Stimulated activated CD4-positive, alpha-beta T cell treated with anti-CD3 and anti-CD28 coated beads, Interleukin-12 subunit alpha, Interleukin-12 subunit beta, amount 100 ng/mL, for 48 hours (primary cell): Measurements from ENCODE around the gene ZNF341.
"Not testable (repeated sequence)": the region's sequence is repeated elsewhere in the genome, so short reads cannot be mapped to it uniquely, and the experiment has no call there.

ENCODE experiments used
- DNase-seq, 3 donors: peaks; one replicate each; pipeline ENCODE4 v3.0.0-alpha.2; 2020; ENCODE audit warnings: low read depth in 2 of 3, low spot score in 1 of 3

The ZNF341 gene

DNA sequence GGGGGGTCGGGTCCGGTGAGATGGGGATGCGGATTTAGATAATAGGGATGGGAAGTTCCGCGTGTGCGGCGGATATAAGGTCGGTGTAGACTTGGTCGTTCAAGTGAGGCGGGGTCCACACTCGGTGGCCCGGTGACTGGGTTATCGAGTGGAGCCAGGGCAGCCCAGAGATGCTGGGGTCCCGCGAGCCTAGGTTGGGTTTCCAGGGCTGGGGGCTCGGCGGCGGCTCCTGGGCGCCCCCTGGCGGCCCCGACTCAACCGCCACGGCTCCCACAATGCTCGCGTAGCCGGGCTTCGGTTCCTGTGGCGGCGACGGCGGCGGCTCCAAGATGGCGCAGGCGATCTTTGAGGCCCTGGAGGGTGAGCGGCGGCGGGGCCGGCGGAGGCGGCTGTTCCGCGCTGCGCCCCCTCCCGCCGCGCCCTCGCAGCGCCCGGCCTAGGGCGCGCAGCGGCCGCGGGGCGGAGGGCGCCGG lies at the start of gene ZNF341:
ZNF341 (plus strand) TSS at position 304 of the 473 bp plus-strand sequence; CDS start at position 330, 26 bp downstream.
- peak; percentile 80 to 85 (median 82) for DNase-seq

DNA sequence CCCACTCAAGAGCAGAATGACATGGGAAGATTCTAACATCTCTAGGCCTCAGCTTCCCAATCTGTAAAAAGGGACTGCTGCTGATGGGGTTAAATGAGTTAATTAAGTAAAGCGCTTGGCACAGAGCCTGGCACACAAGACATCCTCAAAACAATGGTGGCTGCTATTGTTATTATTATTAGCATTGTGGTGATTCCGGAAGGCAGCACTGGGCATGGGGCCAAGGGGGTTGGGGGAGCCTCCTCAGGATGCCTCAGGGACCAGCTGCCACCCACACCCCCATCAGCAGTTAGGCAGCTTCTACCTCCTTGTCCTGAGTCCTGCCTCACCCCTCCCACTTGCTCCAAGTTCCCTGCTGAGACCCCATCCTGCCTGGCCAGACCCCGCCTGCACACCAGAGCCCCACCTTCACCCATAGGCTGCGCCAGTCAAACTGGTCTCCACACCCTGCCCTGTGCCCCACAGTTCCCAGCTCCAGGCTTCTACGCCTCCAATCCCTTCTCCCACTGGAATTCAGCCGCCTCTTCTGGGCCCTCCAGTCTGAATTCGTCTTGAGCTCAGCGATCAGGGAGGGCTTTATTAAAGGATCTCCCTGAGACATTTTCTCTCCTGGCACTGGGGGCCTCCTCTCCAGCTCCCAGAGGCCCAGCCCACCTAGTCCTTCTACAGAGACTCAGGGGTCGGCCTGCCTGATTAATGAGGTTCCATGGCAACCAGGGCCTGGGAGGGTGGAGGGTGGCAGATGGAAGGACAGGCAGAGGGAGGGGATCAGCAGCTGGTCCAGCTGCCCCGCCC lies 47.1 kb upstream of the ZNF341 start:
- DNase-seq: no peak

DNA sequence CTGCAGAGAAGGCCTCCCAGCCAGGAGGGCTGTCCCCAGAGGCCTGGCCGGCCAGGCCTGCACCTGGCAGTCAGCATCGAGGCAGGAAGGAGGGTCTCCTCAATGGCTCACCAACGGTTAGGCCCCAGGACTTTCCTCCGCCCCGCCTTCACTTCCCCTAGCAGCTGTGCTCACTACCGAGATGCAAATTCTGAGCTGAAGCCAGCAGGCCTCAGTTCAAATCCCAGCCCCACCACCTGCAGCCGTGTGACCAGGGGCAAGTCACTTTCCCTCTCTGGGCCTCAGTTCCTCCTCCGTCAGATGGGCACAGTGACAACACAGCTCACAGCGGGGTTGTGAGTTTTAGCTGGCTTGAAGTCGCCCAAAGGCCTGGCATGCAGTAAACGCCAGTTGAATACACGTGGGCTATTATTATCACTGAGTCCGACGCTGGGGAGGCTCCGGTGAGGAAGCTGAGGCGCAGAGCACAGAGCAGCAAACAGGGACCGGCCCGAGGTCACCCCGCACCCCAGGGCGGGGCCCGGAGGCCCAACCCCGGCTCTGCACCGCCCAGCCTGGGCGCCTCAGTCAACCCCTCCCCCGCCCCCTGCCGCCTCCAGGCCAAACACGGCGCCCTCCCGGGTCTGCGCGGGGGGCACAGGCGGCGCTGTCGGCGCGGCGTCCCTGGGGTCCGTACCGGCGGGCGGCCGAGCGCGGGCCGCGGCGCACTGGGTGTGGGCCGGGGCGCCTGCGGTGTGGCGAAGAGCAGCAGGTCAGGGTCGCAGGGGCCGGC lies 46.3 kb upstream of the ZNF341 start:
- DNase-seq: peak in 2 of 3 donors; percentile 56 to 64

DNA sequence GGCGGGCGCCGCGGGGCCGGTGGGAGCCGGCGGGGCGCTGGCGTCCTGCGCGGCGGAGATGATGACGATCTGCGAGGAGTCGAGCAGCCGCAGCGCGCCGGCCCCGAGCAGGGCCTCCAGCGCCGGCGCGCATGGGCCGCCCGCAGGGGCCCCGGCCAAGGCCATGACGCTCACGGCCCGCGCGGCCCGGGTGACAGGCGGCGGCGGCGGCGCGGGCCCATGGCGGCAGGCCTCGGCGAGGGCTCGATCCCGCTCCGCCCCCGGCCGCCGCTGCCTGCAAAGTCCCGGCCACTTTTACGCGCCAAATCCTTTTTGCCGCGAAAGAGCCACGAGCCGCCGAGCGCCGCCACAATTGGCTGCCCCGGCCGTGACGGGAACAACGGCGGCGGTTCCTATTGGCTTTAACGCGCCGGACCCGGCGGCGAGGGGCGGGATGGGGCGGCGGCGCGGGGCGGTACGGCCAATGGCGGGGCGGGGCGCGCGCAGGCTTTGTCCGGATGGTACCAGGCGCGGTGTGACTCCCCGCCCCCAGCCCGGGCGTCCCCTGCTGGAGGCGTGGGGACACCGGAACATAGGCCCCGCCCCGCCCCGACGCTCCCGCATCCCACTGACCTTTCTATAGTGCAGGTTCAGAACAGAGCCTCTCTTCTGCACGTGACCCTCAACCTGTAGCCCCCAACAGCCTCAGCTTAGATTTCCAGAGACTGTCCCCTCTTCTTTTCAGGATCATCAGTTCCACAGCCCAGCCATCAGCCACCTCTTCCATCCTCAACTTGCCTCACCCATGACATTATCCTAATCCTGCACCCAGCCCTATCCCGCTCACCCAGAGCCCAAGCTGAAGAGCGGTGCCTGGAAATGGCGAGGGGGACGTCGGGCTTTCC lies 45.5 kb upstream of the ZNF341 start, which contains the start of gene E2F1:
E2F1 (minus strand) TSS at position 286 of the 884 bp plus-strand sequence; CDS start at position 165, 121 bp downstream.
- peak; percentile 91 to 96 (median 95) for DNase-seq

DNA sequence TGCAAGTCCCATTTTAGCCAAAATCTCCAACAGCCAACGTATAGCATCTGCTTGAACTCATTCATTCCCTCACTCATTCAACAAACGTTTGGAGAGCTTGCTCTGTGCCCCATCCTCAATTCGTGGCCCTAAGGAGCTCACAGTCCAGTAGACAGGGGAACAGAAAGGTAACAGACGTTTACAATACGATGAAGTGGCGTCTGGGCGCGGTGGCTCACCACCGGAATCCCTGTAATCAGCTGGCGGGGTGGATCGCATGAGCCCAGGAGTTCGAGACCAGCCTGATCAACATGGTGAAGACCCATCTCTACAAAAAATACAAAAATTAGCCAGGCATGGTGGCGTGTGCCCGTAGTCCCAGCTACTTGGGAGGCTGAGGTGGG lies 44.8 kb upstream of the ZNF341 start:
- no peak for DNase-seq

DNA sequence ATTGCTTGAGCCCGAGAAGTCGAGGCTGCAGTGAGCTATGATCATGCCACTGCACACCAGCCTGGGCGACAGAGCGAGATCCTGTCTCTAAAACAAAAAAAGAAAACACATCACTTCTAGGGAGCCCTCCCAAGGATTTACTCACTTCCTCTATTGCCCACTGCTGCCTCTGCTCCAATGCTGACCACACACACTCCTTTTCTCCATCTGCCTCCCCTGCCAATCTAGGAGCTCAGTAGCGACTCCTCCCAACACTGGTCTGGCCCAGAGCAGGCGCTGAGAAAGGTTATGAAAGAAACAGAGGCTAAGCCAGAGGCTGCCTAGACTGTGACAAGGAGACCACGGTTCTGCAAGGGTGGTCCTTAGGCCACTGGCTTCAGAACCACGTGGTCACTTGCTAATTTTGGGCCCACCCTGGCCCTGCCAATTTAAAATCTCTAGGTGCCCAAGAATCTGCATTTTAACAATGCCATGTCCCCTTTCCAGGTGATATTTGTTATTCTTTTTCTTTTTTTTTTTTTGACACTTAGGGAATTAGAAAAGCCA lies 44.4 kb upstream of the ZNF341 start:
- DNase-seq: no peak

DNA sequence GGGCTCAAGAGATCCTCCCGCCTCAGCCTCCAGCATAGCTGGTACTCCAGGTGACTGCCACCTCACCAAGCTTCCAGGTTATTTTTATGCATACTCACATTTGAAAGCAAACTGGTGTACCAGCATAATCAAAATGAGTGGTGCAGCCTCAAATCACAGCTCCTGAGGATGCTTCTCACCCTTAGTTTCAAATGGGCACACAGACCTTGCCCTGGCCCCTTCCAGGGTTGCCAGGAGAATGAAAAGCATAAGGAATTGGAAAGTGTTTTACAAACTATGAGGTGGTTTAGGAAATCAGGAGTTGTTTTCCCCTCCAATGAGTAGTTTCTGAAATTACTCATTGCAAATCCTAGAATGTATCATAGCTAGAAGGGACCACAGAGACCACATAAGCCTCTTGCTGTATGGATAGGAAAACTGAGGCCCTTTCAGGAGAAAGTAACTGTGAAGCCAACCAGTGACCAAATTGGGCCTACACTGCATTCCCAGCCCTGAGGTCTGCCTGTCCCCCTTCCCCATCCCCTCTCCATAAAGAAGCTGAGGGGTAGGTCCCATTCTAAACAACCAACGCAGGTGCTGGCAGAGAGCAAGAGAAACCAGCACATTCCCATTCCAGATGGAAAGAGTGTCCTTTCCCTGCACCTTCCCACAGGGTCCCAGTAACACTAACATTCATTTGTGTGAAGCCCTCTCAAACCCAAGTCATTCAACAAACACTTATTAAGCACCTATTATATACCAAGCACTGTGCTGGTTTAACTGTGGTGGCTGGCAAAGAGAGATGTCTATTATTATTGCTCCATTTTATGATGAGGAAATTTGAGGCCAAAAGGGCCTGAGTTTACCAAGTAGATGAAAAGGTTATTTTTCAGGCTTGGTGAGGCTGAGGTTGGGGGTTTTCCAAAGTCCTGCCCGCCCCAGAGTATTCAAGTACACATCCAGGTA lies 43.5 kb upstream of the ZNF341 start:
- DNase-seq: no peak

DNA sequence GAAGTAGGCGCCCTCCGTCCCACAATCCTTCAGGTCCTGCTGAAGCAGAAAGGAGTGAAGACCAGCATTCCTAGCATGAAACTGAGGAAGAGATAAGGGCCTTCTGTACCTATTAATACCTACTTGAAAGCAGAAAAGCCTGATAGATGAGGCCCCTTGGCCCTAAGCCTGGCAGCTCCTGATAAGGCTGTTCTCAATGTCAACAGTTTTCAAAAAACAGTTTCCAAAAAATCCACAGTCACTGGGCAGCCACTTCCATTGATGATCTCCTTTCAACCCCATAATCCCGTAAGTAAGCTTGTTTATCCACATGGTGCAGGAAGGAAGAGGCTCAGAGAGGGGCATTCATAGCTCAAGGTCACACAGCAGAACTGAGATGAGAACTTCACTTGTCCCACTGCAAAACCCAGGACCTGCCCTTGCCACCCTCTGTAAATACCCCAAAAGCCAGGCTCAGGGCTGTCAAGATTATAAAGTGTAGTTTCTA lies 42.8 kb upstream of the ZNF341 start:
- DNase-seq: no peak

DNA sequence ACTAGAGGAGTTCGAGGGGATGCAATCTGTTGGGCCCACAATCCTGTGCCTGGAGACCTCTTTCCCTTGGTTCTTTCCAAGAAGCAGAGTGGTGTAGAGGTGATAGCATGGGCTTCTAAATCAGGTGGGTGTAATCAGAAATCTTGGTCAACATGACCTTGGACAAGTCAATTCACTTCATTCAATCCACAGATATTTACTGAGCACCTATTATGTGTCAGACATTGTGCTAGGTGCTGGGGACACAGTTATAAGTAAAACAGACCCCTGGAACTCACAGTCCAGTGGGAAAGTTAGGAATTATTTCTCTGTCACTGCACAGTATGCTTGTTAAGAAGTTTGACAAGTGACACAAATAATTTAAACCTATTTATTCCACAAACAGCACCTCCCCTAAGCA lies 42.3 kb upstream of the ZNF341 start:
- no peak for DNase-seq

DNA sequence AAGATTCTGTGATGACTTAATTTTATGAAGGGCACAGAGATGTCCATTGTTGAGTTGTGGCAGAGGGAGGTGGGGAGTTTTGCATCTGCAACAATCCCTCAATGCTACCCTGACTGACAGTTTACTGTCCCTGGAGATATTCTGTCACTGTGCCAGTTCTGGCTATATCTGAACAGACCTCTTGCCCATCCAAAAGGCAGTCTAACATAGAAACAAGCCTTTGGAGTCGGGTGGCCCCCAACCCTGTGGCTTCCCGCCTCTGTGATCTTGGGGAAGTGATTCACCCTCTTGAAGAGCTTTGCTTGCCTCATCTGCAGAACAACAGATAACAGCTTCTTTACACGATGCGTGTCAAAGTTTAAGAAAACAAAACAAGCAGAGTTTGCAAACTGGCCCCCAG lies 41.8 kb upstream of the ZNF341 start:
- no peak for DNase-seq

DNA sequence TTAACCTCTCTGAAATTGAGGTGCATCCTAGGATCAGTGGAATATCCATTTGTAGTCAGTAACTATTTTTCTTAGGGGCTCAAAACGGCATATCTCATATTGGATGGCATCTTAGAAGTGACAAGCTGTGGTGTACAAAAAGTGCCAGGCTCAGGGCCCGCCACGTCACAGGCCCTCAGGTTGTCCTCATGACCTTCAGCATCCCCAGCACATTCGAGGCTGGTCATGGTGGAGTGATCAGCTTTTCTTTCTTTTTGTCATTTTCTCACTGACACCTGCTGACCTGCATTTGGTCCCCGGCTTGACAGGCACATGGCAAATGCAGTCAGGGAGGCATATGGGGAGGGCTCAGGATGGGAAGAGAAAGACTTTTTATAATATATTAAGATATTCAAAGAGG lies 38.5 kb upstream of the ZNF341 start:
- DNase-seq: no peak

DNA sequence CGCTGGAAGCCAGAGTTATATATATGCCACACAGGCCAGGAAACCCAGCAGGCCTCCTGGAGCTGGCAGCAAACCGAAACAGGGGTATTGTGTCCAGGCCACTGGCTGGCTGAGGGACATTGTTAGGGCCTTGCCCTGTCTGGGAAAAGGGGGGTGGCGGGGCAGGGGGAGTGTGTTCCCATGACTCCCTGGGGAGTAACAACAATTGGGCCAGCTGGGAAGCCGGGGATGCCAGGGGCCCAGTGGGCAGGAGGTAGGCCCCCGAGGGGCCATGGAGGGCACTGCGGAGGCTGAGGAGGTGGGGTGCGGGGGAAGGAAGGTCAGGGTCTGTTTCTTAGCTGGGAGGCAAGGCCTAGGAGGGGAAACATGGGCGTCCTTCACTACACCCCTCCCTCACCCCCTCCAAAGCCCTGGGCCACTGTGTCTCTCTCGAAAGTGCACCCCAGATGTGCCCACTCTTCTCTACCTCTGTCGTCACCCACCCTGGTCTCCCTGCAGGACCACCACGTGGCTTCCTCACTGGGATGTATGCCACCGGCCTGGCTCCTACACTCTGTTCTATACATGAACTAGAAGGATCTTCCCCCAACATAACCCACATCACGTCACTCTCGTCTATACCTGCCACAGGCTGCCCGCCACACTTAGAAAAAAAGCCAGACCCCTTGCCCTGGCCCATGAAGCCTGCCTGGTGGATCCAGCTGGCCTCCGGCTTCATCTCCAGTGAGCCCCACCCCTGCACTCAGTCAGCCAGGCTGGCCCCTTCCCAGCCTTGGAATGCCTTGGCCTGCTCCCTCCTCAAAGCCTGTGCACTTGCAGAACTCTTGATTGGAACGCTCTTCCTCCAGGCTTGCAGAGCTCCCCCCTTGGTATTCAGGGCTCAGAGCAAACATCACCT lies 37.8 kb upstream of the ZNF341 start:
- no peak for DNase-seq

DNA sequence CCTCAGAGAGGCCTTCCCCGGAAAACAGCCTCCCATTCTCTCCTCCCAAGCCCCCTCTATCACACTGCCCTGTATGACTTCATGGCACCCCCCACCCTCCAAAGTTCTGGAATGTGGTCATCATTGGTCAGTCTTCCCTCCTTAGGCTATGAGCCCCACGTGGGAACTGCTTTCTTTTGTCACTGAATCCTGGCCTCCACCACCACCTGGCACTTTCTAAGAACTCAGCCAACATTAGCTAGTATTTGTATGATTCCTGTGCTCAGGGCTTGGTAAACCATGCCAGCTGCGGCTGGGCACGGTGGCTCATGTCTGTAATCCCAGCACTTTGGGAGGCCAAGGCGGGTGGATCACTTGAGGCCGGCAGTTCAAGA lies 37.2 kb upstream of the ZNF341 start:
- DNase-seq: no peak

DNA sequence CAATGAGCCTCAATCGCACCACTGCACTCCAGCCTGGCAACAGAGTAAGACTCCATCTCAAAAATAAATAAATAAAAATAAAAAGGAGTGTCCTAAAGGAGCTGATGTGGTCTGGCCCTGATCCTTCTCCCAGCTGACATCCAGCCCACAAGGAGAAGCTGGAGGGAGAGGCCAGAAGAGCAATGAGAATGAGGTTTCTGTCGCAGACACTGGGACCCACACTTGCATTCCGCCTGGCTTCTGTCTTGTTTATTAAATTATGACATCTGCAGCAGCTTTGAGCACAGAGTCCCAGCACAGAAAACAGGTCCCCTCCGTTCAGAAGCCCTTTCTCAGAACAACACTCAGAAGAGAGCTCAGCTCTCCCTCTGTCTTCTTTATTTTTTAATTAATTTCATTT lies 35.3 kb upstream of the ZNF341 start:
- no peak for DNase-seq

DNA sequence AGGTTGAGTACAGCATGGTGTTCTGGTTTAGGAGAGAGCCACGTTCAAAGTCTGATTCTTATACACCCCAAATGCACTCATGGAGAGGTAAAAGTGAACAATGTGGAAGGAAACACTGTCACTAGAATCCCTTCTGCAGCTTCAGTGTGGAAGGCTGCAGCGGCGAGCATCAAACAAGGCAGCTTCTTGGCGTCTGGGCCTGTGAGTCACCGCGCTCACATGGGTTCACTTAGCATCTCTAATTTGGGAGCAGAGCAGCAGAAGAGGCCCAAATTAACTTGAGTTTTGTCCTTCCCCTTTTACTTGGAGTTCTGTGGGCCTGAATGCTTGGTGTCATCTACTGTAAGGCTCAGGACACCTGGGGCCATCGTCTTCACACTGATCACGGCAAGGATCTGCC lies 34.7 kb upstream of the ZNF341 start:
- no peak for DNase-seq

DNA sequence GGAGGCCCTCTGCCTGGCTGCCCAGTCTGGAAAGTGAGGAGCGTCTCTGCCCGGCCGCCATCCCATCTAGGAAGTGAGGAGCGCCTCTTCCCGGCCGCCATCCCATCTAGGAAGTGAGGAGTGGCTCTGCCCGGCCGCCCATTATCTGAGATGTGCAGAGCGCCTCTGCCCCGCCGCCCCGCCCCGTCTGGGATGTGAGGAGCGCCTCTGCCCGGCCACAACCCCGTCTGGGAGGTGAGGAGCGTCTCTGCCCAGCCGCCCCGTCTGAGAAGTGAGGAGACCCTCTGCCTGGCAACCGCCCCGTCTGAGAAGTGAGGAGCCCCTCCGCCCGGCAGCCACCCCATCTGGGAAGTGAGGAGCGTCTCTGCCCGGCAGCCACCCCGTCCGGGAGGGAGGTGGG lies 32.8 kb upstream of the ZNF341 start:
- not testable (repeated sequence) for DNase-seq

DNA sequence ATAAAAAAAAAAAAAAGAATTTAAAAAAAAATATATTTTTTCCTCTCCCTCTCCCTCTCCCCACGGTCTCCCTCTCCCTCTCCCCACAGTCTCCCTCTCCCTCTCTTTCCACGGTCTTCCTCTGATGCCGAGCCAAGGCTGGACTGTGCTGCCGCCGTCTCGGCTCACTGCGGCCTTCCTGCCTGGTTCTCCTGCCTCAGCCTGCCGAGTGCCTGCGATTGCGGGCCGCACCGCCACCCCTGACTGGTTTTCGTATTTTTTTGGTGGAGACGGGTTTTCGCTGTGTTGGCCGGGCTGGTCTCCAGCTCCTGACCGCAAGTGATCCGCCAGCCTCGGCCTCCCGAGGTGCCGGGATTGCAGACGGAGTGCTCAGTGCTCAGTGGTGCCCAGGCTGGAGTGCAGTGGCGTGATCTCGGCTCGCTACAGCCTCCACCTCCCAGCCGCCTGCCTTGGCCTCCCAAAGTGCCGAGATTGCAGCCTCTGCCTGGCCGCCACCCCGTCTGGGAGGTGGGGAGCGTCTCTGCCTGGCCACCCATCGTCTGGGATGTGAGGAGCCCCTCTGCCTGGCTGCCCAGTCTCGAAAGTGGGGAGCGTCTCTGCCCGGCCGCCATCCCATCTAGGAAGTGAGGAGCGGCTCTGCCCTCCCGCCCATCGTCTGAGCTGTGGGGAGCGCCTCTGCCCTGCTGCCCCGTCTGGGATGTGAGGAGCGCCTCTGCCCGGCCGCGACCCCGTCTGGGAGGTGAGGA lies 30.9 kb upstream of the ZNF341 start:
- not testable (repeated sequence) for DNase-seq
